GM06990 (cell line): ENCODE data around the gene ATP13A4.

Experiments used
- DNase-seq: peaks from one replicate; pipeline ENCODE4 v3.0.0-alpha.2; 2011; ENCODE audit not compliant: insufficient read length; ENCODE audit errors: extremely low read depth
- H3K27me3 ChIP-seq: replicated peaks from 2 replicates; pipeline ENCODE4 v1.6.0; 2011; ENCODE audit warnings: low read length; ENCODE audit not compliant: control insufficient read depth, insufficient read depth
- H3K36me3 ChIP-seq: 2 replicates; pipeline ENCODE4 v1.5.1; 2011; ENCODE audit warnings: low read length; ENCODE audit not compliant: control insufficient read depth, insufficient read depth
- H3K4me3 ChIP-seq: replicated peaks from 2 replicates; pipeline ENCODE4 v1.5.1; 2011; ENCODE audit warnings: low read depth, mild to moderate bottlenecking, control low read depth, low read length
- TF ChIP-seq, protein P1 (sequence below): IDR thresholded peaks from 2 replicates; pipeline ENCODE4 v1.5.1; 2011; ENCODE audit warnings: low read length, control low read depth, mild to moderate bottlenecking, inconsistent platforms; ENCODE audit not compliant: insufficient read depth, poor library complexity, severe bottlenecking

The ATP13A4 gene

DNA sequence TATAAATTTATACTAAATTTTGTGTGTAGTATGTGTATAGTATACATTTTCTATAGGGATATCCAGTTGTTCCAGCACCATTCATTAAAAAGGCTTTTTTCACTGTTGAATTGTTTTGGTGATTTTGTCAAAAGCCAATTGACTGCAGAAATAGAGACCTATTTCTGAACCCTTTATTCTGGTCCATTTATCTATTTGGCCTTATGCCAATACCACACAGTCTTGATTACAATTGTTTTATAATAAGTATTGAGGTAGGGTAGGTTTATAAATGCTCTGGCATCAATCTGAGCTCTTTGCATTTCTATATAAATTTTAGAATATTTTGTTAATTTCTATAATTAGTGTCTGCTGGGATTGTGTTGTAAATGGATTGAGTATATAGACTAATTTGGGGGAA, 31.8 kb upstream of the ATP13A4 start:
- H3K27me3 ChIP-seq = no peaks in the 10 kb centered on the region
- TF ChIP-seq, protein P1, sequence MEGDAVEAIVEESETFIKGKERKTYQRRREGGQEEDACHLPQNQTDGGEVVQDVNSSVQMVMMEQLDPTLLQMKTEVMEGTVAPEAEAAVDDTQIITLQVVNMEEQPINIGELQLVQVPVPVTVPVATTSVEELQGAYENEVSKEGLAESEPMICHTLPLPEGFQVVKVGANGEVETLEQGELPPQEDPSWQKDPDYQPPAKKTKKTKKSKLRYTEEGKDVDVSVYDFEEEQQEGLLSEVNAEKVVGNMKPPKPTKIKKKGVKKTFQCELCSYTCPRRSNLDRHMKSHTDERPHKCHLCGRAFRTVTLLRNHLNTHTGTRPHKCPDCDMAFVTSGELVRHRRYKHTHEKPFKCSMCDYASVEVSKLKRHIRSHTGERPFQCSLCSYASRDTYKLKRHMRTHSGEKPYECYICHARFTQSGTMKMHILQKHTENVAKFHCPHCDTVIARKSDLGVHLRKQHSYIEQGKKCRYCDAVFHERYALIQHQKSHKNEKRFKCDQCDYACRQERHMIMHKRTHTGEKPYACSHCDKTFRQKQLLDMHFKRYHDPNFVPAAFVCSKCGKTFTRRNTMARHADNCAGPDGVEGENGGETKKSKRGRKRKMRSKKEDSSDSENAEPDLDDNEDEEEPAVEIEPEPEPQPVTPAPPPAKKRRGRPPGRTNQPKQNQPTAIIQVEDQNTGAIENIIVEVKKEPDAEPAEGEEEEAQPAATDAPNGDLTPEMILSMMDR = no peak
- H3K36me3 ChIP-seq = no peaks in the 10 kb centered on the region
- H3K4me3 ChIP-seq = no peak overlapping the region
- DNase-seq = no peak

DNA sequence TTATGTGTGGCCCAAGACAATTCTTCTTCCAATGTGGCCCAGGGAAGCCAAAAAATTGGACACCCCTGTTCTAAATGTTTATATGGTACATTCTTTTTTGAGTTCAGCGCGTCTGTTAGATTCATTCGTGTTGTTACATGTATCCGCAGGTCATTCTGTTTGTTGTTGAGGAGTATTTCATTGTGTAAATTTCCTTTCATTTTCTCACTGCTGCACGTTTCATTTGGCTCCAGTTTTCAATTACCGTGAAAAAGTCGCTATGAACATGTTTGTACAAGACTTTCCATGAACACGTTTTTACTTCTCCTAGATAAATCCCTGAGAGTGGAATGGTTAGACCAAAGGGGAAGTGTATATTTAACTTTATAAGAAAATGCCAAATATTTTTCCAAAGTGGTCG, 30.8 kb upstream of the ATP13A4 start:
- Histone ChIP-seq H3K4me3 (no peak overlapping the region), H3K27me3 (no peaks in the 10 kb centered on the region), H3K36me3 (no peaks in the 10 kb centered on the region)
- TF ChIP-seq, protein P1 = no peak
- no peak for DNase-seq

DNA sequence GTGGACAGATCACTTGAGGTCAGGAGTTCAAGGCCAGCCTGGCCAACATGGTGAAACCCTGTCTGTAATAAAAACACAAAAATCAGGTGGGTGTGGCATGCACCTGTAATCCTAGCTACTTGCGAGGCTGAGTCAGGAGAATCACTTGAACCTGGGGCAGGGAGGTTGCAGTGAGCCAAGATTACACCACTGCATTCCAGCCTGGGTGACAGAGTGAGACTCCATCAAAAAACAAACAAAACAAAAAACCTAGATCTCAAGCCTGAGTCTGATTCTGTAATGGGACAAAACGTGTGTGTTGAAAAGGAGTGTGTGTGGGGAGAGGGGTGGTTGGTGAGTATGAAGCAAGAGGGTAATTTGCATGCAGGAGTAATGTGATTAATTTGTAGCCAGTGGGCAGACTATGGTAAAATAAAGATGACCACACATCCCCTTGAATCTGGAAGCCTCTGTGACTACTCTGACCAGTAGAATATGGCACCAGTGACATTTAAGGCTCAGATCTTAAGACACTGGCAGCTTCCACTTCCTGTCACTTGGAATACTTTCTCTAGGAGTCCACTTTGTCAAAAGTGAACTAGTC, 19.9 kb upstream of the ATP13A4 start:
- Histone ChIP-seq H3K27me3 (no peaks in the 10 kb centered on the region), H3K36me3 (no peaks in the 10 kb centered on the region), H3K4me3 (no peak overlapping the region)
- TF ChIP-seq, protein P1 = no peak
- no peak for DNase-seq

- DNase-seq = no peak
- no peaks in the 10 kb centered on the region for H3K27me3 ChIP-seq
- TF ChIP-seq, protein P1 = no peak
Observed at GRCh38 chr3:193573403-193574191, 18.9 kb upstream of the ATP13A4 start.

DNA sequence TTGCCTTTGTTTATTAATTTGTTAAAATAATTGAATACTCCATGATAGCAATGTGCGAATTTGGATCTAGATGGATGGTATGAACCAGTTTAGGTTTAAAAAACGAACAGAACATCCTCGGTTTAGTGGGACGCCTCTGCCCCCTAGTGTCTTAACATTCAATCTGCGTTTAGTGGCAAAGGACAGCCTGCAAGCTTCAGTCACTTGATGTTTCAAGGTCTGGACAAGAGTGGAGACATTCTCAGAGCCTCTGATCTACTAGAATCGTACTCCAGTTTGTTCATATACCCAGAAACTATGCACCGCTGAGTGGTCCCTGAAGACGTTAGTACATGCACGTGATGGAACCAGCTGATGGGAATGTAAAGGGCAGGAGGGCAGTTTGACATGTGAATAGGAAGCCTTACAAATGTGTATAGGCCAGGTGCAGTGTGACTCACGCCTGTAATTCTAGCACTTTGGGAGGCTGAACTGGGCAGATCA, 17.8 kb upstream of the ATP13A4 start:
- no peak overlapping the region for H3K4me3 ChIP-seq
- H3K36me3 ChIP-seq = no peaks in the 10 kb centered on the region
- no peaks in the 10 kb centered on the region for H3K27me3 ChIP-seq
- peak; percentile 16 for DNase-seq
- TF ChIP-seq, protein P1 = peak; percentile 84

More at GRCh38 chr3:193573403-193574191, 18.9 kb upstream of the ATP13A4 start:
- no peak overlapping the region for H3K4me3 ChIP-seq
- no peaks in the 10 kb centered on the region for H3K36me3 ChIP-seq
